ENCODE measurements around the gene RAET1G.
"Not testable (repeated sequence)": the region's sequence is repeated elsewhere in the genome, so short reads cannot be mapped to it uniquely, and the experiment has no call there.

DNA sequence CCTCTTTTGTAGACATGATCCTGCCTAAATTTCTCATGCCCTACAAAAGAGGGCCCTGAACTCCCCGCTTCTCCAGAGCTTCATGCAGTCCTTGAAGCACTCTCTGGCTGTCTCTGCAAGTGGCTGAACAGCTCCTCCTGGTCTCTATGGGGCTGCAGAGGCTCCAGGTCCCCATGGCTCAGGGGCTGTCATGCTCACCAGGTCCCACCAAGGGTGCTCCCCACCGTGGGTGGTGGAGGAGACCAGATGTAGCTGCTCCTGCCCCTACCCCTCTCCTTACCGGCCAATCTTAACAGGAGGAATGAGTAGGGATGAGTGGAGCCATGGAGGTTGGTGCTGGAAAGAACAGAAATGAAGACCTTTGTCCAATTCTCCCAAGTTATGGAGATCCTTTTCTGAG lies 10.2 kb downstream of the RAET1G start:
- TF ChIP-seq, protein P1, sequence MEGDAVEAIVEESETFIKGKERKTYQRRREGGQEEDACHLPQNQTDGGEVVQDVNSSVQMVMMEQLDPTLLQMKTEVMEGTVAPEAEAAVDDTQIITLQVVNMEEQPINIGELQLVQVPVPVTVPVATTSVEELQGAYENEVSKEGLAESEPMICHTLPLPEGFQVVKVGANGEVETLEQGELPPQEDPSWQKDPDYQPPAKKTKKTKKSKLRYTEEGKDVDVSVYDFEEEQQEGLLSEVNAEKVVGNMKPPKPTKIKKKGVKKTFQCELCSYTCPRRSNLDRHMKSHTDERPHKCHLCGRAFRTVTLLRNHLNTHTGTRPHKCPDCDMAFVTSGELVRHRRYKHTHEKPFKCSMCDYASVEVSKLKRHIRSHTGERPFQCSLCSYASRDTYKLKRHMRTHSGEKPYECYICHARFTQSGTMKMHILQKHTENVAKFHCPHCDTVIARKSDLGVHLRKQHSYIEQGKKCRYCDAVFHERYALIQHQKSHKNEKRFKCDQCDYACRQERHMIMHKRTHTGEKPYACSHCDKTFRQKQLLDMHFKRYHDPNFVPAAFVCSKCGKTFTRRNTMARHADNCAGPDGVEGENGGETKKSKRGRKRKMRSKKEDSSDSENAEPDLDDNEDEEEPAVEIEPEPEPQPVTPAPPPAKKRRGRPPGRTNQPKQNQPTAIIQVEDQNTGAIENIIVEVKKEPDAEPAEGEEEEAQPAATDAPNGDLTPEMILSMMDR (IDR thresholded peaks at IDR 0.05), result not testable (repeated sequence)
- TF ChIP-seq EZH2 (IDR thresholded peaks at IDR 0.05; ENCODE audit: borderline replicate concordance, insufficient read depth, low read depth, low read length, poor library complexity, severe bottlenecking), result not testable (repeated sequence)

All from B cell (primary cell).